Measurements from ENCODE around the gene ACTR2. TPM values are rescaled to one million over a fixed set of nuclear protein-coding genes. Genes with fewer than 3 reads are reported as not detected.

The ACTR2 gene
- total and polyA plus RNA-seq, 2 of the 13 experiments (the other 11 are each of a cell fraction or from before 2014, with no cell fraction given) = 51.2 to 100 TPM

DNA sequence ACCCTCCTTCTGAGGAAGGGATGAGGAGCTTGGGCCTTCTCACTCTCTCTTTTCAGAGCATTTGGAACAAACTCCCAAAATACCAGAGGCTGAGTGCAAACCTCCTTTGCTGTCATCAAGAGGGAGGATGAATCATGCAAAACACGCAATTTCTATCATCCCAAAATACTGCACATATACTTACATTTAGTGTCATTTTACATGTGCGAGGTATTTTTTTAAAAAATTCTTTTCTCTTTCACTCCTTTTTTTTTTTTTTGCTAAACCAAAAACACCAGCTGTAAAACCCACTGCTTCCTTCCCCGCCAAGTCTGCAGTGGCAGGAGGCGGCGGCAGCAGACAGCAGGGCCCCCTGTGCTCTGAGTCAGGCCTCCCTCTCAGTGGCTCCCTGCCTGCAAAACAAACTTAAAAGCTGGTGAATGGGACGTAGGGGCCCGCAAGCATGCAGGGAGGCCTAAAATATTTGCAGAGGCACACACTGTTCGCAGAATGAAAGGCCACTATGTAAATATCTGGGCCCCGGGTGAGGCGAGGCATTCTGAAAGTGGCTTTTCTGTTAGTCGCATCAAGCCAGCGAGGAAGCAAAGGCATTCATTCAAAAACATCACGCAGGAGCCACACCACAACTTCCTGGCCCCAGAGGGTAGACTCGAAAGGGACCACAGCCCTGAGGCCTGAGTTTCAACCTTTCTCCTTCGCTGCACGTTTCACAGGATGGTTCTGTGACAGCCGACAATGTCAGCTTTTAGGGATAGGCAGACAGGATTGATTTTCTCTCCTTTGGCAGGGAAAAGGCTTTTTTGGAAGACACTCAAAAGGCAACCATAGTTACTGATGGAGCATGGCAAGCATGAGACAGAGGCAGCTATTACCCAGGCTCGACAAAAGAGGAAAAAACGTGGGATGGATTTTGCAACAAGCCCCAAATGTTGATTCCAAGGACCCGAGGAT, 73.4 kb downstream of the ACTR2 start (continued):
- TF ChIP-seq, protein P1, sequence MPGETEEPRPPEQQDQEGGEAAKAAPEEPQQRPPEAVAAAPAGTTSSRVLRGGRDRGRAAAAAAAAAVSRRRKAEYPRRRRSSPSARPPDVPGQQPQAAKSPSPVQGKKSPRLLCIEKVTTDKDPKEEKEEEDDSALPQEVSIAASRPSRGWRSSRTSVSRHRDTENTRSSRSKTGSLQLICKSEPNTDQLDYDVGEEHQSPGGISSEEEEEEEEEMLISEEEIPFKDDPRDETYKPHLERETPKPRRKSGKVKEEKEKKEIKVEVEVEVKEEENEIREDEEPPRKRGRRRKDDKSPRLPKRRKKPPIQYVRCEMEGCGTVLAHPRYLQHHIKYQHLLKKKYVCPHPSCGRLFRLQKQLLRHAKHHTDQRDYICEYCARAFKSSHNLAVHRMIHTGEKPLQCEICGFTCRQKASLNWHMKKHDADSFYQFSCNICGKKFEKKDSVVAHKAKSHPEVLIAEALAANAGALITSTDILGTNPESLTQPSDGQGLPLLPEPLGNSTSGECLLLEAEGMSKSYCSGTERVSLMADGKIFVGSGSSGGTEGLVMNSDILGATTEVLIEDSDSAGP (CRISPR knock-in tag; IDR thresholded peaks at IDR 0.05; ENCODE audit: borderline replicate concordance) = peak; percentile 40; the same call in 1 of the 2 replicates
- TF ChIP-seq ZNF598 (CRISPR knock-in tag; IDR thresholded peaks at IDR 0.05; ENCODE audit: borderline replicate concordance) = 0 out of 2 replicates have a peak, but pooled peaks have one; percentile 60
- peak; percentile 67 for TF ChIP-seq THAP11 (CRISPR knock-in tag; IDR thresholded peaks at IDR 0.05)
- peak; percentile 23; the same call in 1 of the 2 replicates for TF ChIP-seq RFXANK (CRISPR knock-in tag; IDR thresholded peaks at IDR 0.05)
- peak; percentile 63; the same call in 1 of the 2 replicates for TF ChIP-seq ZNF749 (CRISPR knock-in tag; IDR thresholded peaks at IDR 0.05; ENCODE audit: borderline replicate concordance)
- TF ChIP-seq DMAP1 (CRISPR knock-in tag; IDR thresholded peaks at IDR 0.05) = 0 out of 2 replicates have a peak, but pooled peaks have one; percentile 26
- TF ChIP-seq MTF1 (CRISPR knock-in tag; IDR thresholded peaks at IDR 0.05) = no peak
- no peak for TF ChIP-seq PCBP2 (optimal IDR thresholded peaks at IDR 0.05; ENCODE audit: low read depth, low read length, poor library complexity, severe bottlenecking)
- TF ChIP-seq, protein P2, sequence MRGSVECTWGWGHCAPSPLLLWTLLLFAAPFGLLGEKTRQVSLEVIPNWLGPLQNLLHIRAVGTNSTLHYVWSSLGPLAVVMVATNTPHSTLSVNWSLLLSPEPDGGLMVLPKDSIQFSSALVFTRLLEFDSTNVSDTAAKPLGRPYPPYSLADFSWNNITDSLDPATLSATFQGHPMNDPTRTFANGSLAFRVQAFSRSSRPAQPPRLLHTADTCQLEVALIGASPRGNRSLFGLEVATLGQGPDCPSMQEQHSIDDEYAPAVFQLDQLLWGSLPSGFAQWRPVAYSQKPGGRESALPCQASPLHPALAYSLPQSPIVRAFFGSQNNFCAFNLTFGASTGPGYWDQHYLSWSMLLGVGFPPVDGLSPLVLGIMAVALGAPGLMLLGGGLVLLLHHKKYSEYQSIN (CRISPR knock-in tag; IDR thresholded peaks at IDR 0.05; ENCODE audit: borderline replicate concordance) = no peak
- TF ChIP-seq ZNF264 (CRISPR knock-in tag; IDR thresholded peaks at IDR 0.05) = peak; percentile 88
- TF ChIP-seq ZFP36L1 (CRISPR knock-in tag; IDR thresholded peaks at IDR 0.05) = peak; percentile 83; the same call in 1 of the 2 replicates
- TF ChIP-seq, protein P3, sequence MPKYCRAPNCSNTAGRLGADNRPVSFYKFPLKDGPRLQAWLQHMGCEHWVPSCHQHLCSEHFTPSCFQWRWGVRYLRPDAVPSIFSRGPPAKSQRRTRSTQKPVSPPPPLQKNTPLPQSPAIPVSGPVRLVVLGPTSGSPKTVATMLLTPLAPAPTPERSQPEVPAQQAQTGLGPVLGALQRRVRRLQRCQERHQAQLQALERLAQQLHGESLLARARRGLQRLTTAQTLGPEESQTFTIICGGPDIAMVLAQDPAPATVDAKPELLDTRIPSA (CRISPR knock-in tag; IDR thresholded peaks at IDR 0.05; ENCODE audit: borderline replicate concordance) = no peak
- TF ChIP-seq XRCC5 (optimal IDR thresholded peaks at IDR 0.05; ENCODE audit: low read length) = peak; percentile 96
- 0 out of 2 replicates have a peak, but pooled peaks have one; percentile 55 for TF ChIP-seq KDM2A (CRISPR knock-in tag; IDR thresholded peaks at IDR 0.05; ENCODE audit: borderline replicate concordance, low read depth)
- peak; percentile 68; the same call in 1 of the 2 replicates for TF ChIP-seq ZBTB20 (CRISPR knock-in tag; IDR thresholded peaks at IDR 0.05; ENCODE audit: borderline replicate concordance, low read depth)
- TF ChIP-seq, protein P4, sequence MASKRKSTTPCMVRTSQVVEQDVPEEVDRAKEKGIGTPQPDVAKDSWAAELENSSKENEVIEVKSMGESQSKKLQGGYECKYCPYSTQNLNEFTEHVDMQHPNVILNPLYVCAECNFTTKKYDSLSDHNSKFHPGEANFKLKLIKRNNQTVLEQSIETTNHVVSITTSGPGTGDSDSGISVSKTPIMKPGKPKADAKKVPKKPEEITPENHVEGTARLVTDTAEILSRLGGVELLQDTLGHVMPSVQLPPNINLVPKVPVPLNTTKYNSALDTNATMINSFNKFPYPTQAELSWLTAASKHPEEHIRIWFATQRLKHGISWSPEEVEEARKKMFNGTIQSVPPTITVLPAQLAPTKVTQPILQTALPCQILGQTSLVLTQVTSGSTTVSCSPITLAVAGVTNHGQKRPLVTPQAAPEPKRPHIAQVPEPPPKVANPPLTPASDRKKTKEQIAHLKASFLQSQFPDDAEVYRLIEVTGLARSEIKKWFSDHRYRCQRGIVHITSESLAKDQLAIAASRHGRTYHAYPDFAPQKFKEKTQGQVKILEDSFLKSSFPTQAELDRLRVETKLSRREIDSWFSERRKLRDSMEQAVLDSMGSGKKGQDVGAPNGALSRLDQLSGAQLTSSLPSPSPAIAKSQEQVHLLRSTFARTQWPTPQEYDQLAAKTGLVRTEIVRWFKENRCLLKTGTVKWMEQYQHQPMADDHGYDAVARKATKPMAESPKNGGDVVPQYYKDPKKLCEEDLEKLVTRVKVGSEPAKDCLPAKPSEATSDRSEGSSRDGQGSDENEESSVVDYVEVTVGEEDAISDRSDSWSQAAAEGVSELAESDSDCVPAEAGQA (IDR thresholded peaks at IDR 0.05; ENCODE audit: low read depth) = no peak
- TF ChIP-seq, protein P4 (CRISPR knock-in tag; IDR thresholded peaks at IDR 0.05; ENCODE audit: borderline replicate concordance) = no peak
- no peak for TF ChIP-seq RFX5 (IDR thresholded peaks at IDR 0.05; ENCODE audit: low read depth, low read length)
- TF ChIP-seq NONO (IDR thresholded peaks at IDR 0.05) = no peak
- TF ChIP-seq NONO (CRISPR knock-in tag; conservative IDR thresholded peaks at IDR 0.05) = peak; percentile 79; the same call in 1 of the 2 replicates

Measured in HepG2 (cell line).